ENCODE measurements around the gene ZNF146.

DNA sequence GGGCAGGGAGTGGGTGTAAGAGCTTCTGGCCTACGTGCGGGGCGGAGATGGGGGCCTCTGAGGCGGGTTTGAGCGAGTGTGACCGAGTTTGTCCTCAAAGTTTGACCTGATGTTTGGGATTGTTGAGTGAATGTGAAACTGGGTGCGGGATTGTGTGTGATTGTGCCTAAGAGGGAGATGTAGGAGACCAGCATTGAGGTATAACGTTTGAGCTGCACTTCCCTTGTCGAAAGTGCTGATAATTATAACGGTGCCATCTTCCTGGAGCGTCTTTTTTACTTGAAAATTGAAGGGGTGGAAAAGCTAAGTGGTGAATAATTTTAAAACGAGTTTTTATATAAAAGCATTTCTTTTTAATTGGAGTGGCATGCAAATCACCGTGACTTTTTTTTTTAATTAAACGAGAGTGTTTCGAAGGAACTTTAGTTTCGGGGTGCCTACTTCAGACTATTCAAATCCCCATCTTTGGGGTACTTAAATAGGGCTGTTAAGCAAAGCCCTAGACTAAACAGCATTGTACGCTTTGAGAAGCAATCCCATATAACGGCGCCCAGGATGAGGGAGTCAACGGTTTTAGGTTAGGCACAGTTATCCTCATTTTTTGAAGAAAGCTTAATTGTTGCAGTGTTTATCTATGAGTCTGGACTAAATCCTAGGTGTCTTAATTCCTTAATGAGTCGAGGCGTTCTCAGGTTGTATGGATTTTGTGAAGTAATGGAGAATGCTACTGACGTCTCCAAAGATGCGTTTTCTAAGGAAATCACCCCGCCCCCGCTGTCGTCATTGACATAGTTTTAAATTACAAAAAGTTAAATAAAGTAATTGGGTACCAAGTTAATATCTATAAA is 594 bp downstream of the ZNF146 start:
- TF ChIP-seq, protein P1, sequence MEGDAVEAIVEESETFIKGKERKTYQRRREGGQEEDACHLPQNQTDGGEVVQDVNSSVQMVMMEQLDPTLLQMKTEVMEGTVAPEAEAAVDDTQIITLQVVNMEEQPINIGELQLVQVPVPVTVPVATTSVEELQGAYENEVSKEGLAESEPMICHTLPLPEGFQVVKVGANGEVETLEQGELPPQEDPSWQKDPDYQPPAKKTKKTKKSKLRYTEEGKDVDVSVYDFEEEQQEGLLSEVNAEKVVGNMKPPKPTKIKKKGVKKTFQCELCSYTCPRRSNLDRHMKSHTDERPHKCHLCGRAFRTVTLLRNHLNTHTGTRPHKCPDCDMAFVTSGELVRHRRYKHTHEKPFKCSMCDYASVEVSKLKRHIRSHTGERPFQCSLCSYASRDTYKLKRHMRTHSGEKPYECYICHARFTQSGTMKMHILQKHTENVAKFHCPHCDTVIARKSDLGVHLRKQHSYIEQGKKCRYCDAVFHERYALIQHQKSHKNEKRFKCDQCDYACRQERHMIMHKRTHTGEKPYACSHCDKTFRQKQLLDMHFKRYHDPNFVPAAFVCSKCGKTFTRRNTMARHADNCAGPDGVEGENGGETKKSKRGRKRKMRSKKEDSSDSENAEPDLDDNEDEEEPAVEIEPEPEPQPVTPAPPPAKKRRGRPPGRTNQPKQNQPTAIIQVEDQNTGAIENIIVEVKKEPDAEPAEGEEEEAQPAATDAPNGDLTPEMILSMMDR (IDR thresholded peaks at IDR 0.05; ENCODE audit: poor library complexity, severe bottlenecking), result no peak
- TF ChIP-seq EP300 (conservative IDR thresholded peaks at IDR 0.05; ENCODE audit: poor library complexity, severe bottlenecking) (no peak), RAD21 (conservative IDR thresholded peaks at IDR 0.05) (no peak)
